DMS114 treated with DMSO at 0.1 percent for 48 hours (cell line): ENCODE data around the gene LRRC72.
"Not testable (repeated sequence)": the region's sequence is repeated elsewhere in the genome, so short reads cannot be mapped to it uniquely, and the experiment has no call there.

Experiments
- DNase-seq: peaks from one replicate; lab custom pipeline; 2025; ENCODE audit not compliant: unreplicated experiment; lab: John Stamatoyannopoulos, UW

LRRC72 gene

GRCh38 chr7:16579216-16579615 is 52.6 kb downstream of the LRRC72 start:
- DNase-seq = no peak

- no peak for DNase-seq
These were observed 54.7 kb downstream of the LRRC72 start for GRCh38 chr7:16581286-16581685.

DNA sequence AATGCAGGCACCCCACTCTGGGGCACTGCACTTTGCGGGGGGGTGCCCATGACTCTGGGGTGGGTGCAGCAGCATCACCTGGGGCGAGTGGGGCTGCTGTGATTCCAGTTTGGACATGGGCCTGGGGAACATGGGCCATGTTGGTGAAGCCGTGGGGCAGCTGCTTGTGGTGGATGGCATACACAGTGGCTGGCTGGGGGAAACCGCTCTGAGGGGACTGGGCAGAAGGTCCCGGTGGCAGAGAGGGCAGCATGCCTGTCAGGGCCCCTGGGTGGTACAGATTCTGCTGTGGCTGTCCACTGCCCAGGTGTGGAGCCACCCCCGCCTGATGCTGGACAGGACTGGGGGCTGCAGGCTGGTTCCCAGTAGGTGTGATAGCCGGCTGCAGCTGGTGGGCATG is 57.2 kb downstream of the LRRC72 start:
- no peak for DNase-seq

- DNase-seq = no peak
These were observed 58.9 kb downstream of the LRRC72 start for GRCh38 chr7:16585540-16585939.

- DNase-seq = no peak
These were observed 59.7 kb downstream of the LRRC72 start for GRCh38 chr7:16586081-16586874.

DNA sequence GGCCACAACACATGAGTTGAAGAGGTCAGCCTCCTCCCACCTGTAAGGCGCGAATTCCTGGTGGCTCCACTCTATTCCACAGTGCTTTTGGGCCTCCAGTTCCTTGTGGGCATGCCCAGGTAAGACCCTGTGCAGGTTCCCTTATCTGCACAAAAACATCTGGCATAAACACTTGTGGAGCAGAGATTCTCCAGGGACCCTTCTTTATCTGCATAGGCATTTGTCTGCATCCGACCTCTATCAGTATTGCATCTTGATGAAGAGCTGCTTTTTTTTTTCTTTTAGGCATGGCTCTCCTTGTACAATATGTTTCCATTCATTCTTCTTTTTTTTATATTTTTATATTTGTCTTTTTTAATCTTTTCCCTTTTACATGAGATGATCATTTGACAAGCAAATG is 60.5 kb downstream of the LRRC72 start:
- no peak for DNase-seq

GRCh38 chr7:16587790-16588189 is 61.2 kb downstream of the LRRC72 start:
- no peak for DNase-seq

DNA sequence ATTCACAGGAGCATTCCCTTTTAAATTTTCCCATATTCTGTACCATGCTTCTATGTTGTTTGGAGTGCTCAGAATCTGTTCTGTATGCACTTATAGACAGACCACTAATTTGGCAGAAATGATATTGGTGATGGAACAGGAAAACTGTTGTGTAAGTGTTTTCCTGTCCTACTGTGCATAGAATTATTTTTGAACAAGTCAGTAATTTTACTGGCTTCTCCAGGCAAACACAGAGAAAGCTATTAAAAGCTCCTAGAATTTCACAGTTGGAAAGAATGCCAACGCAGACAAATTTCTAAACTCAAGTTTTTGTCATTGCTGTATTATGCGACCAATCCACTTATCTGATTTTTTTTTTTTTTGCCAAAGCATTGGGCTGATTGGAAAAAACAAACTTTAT is 63.3 kb downstream of the LRRC72 start:
- DNase-seq = no peak

- DNase-seq = no peak
These were observed 63.8 kb downstream of the LRRC72 start for GRCh38 chr7:16590424-16590823.

DNA sequence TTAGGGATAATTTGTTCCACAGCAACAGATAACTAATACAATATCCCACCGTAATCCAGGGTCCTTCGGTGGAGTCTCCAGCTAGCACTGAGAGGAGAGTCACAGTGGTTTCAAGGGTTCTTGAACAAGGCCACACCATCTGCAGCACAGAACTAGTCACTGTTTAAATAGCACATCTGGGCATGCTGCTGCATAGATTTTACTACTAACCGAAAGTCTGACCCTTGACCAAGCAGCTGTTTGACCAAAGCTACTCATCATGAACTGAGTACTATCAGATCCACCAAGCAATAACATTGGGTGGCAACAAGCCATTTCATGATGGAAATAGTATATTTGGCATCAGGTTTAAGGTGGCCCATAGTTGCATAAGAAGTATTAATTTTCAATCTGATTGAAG is 65.8 kb downstream of the LRRC72 start:
- DNase-seq = no peak

DNA sequence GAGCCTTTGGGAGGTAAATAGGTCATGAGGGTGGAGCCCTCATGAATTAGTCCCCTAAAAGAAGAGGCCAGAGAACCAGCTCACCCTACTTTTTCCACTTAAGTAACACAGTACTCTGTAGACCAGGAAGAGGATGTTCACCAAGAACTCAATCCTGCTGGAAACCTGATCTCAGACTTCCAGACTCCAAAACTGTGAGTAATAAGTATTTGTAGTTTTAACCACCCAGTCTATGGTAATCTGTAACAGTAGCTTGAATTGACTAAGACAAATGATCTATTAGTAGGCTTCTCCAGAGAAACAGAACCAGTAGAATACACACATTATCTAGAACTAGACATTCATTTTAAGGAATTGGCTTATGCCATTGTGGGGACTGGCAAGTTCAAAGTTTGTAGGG is 67.4 kb downstream of the LRRC72 start:
- no peak for DNase-seq

- DNase-seq = no peak
These were observed 68.1 kb downstream of the LRRC72 start for GRCh38 chr7:16594676-16595075.

DNA sequence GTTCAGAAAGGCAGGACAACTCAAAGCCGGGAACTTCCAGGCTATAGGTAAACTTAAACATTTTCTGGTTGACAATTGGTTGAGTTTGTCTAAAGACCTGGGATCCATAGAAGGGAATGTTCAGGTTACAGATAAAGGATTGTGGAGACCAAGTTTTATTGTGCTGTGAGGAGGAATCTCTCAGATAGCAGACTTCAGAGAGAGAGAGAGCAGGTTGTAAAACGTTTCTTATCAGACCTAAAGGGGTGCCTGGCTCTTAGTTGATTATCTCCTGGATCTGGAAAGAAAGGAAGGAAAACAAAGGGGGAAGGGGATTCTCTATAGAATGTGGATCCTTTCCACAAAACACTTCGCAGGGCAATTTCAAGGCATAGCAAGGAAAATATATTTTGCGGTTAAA is 69.0 kb downstream of the LRRC72 start:
- not testable (repeated sequence) for DNase-seq

- DNase-seq = no peak
These were observed 71.4 kb downstream of the LRRC72 start for GRCh38 chr7:16598015-16598414.

DNA sequence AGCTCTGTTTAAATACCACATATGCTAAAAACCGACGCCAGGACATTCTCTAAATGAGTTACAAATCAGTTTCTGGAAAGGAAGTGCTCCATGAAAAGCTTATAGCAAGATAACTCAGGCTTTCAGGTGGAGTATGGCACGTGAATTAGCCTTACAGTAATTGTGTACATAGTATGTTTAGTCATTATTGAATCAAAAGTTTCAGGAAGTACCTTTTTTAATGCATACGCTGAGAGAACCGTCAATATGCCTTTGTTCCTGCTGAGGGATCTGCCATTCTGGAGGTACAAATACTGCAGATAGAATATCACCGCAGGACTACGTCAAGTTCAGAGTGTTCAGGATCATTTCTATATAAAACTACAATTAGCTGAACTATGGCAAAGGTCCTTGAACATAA is 73.2 kb downstream of the LRRC72 start:
- no peak for DNase-seq

GRCh38 chr7:16603633-16604032 is 77.0 kb downstream of the LRRC72 start:
- no peak for DNase-seq

GRCh38 chr7:16604054-16604453 is 77.4 kb downstream of the LRRC72 start:
- no peak for DNase-seq

DNA sequence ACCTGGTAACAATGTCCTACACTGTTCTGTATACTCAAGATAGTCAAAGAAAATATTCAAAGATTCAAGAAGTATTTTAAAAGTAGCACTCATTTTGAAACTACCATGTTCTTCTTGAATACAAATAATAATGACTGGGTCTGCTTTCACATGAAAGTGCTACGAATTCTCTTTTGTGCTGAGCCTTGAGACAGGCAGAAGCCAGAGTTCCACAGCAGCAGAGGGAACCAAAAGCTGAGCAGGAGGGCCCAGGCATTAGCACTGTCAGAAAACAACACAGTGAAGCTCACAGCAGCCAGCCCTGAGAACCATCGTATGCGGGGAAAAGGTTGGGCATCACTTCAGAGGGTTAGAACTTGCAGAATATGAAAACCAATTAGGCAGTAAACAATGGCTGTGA is 80.1 kb downstream of the LRRC72 start:
- no peak for DNase-seq

DNA sequence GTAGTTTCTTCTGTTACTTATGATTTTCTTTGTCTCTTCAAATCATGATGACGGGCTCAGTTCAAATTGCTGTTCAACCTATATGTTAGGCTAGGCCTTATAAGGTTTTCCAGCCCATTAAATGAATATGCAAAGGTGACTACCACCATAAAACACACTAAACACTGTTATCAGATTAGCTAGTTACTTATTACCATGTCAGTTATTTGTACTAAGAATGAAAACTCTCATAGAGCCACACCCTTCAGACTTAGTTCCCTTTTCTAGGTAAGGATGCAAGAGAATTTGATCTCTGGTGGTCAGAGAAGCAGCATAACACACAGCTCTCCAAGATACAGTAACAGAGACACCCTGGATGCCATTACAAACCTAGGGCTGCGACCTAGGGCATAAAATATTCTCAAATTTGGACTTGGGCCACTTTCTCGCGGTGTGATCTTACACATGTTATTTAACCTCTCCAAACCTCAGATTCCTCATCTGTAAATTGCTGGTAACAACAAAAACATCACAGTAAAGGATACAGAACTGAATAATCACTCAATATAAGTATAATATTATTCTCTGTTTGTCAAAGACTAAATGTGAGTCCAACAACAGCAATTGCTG is 83.3 kb downstream of the LRRC72 start:
- DNase-seq = no peak

GRCh38 chr7:16611711-16612110 is 85.1 kb downstream of the LRRC72 start:
- DNase-seq = no peak

- DNase-seq = no peak
These were observed 88.6 kb downstream of the LRRC72 start for GRCh38 chr7:16615228-16615627.

DNA sequence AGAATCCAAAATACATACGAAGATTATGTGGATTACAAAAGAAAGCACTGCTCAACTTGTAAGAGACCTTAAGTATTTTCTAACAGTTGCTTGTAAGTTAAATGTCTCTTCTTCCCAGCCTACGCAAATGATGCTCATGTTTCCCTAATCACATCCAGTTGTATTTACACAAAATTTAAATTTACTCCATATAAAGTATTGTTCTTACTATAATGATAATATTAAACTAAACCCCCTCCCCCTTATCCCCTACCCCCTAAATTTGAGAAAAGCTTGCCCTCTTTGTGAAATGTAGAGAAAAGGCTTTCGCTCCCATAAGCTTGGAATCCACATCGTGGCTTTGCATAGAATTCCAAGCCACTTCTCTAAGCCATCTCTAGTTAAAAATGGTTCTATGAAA is 89.5 kb downstream of the LRRC72 start:
- DNase-seq = no peak

- no peak for DNase-seq
These were observed 89.9 kb downstream of the LRRC72 start for GRCh38 chr7:16616542-16616941.
